Stomach (tissue), 4 donors: ENCODE results near the gene IL20RA.

Experiments
- POLR2A ChIP-seq, 4 donors: fragments of 450-650 bp; IDR thresholded peaks; one replicate each; pipeline ENCODE4 v1.6.1; 2016; ENCODE audit warnings: antibody characterized with exemption in 4 of 4, control low read depth in 2 of 4, mild to moderate bottlenecking in 1 of 4, moderate library complexity in 1 of 4
- POLR2AphosphoS5 ChIP-seq, 3 donors: sonication (generic); formaldehyde crosslinking; IDR thresholded peaks; one replicate each; pipeline ENCODE4 v1.6.1; 2016; ENCODE audit warnings: antibody characterized with exemption in 3 of 3
- TF ChIP-seq, protein P1 (sequence below), 7 experiments: fragments of 450-650 bp in 4 of 7; fragments of 200-600 bp in 3 of 7; sonication (generic) in 3 of 7; IDR thresholded peaks; one replicate each; pipeline ENCODE4 v1.5.1; 2016 to 2019; ENCODE audit warnings: antibody characterized with exemption in 7 of 7, control low read depth in 2 of 7, mild to moderate bottlenecking in 1 of 7

- TF ChIP-seq POLR2AphosphoS5 (IDR thresholded peaks at IDR 0.05) = no peak
- TF ChIP-seq, protein P1, sequence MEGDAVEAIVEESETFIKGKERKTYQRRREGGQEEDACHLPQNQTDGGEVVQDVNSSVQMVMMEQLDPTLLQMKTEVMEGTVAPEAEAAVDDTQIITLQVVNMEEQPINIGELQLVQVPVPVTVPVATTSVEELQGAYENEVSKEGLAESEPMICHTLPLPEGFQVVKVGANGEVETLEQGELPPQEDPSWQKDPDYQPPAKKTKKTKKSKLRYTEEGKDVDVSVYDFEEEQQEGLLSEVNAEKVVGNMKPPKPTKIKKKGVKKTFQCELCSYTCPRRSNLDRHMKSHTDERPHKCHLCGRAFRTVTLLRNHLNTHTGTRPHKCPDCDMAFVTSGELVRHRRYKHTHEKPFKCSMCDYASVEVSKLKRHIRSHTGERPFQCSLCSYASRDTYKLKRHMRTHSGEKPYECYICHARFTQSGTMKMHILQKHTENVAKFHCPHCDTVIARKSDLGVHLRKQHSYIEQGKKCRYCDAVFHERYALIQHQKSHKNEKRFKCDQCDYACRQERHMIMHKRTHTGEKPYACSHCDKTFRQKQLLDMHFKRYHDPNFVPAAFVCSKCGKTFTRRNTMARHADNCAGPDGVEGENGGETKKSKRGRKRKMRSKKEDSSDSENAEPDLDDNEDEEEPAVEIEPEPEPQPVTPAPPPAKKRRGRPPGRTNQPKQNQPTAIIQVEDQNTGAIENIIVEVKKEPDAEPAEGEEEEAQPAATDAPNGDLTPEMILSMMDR (IDR thresholded peaks at IDR 0.05) = no peak
- no peak for TF ChIP-seq POLR2A (IDR thresholded peaks at IDR 0.05)
Measured at GRCh38 chr6:136950436-136951126, 94.2 kb downstream of the IL20RA start.
